Measurements from ENCODE around the gene CBX1. TPM values are rescaled to one million over a fixed set of nuclear protein-coding genes. Genes with fewer than 3 reads are reported as not detected.

CBX1 gene
- total RNA-seq, 1 donor from 2014 or later = 49.5 TPM

GRCh38 chr17:48058393-48059124 is 42.7 kb downstream of the CBX1 start:
- CTCF ChIA-PET = interaction anchor here (0.6 to 4.8 kb wide), 4 partner anchors 14 to 32 kb away, joined by 3 to 34 read pairs (median 4); no protein-coding TSS in a partner anchor
- TF ChIP-seq, protein P1, sequence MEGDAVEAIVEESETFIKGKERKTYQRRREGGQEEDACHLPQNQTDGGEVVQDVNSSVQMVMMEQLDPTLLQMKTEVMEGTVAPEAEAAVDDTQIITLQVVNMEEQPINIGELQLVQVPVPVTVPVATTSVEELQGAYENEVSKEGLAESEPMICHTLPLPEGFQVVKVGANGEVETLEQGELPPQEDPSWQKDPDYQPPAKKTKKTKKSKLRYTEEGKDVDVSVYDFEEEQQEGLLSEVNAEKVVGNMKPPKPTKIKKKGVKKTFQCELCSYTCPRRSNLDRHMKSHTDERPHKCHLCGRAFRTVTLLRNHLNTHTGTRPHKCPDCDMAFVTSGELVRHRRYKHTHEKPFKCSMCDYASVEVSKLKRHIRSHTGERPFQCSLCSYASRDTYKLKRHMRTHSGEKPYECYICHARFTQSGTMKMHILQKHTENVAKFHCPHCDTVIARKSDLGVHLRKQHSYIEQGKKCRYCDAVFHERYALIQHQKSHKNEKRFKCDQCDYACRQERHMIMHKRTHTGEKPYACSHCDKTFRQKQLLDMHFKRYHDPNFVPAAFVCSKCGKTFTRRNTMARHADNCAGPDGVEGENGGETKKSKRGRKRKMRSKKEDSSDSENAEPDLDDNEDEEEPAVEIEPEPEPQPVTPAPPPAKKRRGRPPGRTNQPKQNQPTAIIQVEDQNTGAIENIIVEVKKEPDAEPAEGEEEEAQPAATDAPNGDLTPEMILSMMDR (IDR thresholded peaks at IDR 0.05) = no peak

GRCh38 chr17:48057626-48058025 is 43.7 kb downstream of the CBX1 start:
- Mint-ChIP-seq H3K27me3 (no peaks in the 10 kb centered on the region), H3K9me3 (no peaks in the 10 kb centered on the region), H3K4me3 (no peak overlapping the region), H3K4me1 (peaks cover 45% of the 10 kb centered on the region), H3K27ac (peak overlapping the region; percentile 99), H3K36me3 (ENCODE audit: low read depth) (peaks cover 88% of the 10 kb centered on the region)
- intact Hi-C loops (cut with micrococcal nuclease) = no loop called here
- POLR2A ChIA-PET = interaction anchor here (1.7 to 7.2 kb wide), 2 partner anchors 10 to 54 kb away, joined by 9 to 83 read pairs; partner anchors contain the start of gene NFE2L1
- TF ChIP-seq, protein P1 (IDR thresholded peaks at IDR 0.05) = no peak
- no peak for ATAC-seq (ENCODE audit: low read depth)
- CTCF ChIA-PET = interaction anchor here (4.8 kb wide), 1 partner anchor 31 kb away, joined by 34 read pairs; no protein-coding TSS in a partner anchor
- DNase-seq = no peak

More at GRCh38 chr17:48058393-48059124, 42.7 kb downstream of the CBX1 start:
- Mint-ChIP-seq H3K4me3 (no peak overlapping the region), H3K9me3 (no peaks in the 10 kb centered on the region), H3K36me3 (ENCODE audit: low read depth) (peaks cover 80% of the 10 kb centered on the region), H3K27me3 (no peaks in the 10 kb centered on the region), H3K27ac (peak overlapping the region; percentile 66), H3K4me1 (peaks cover 36% of the 10 kb centered on the region)
- intact Hi-C loops (cut with micrococcal nuclease) = no loop called here
- no peak for ATAC-seq (ENCODE audit: low read depth)
- DNase-seq = no peak
- POLR2A ChIA-PET = interaction anchor here (1.1 to 7.2 kb wide), 3 partner anchors 11 to 53 kb away, joined by 3 to 83 read pairs (median 9); partner anchors contain the start of gene NFE2L1

DNA sequence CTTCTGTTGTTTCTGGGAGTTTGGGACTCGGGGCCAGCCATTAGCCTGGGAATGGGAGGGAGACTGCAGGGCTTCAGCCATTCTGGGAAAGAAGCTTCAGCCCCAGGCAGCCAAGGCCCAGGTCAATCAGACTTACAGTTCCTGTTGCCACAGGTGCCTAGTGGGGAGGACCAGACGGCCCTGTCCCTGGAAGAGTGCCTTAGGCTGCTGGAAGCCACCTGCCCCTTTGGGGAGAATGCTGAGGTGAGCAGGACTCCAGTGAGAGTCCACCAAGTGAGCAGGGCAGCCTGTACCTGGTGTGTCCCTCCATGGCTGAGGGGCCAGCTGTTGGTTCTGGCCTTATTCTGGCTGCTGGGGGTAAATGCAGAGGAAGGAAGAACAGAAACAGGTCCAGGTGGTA is 44.4 kb downstream of the CBX1 start:
- TF ChIP-seq, protein P1 (IDR thresholded peaks at IDR 0.05) = no peak
- Mint-ChIP-seq H3K4me3 (peak overlapping the region; percentile 73), H3K9me3 (no peaks in the 10 kb centered on the region), H3K27me3 (no peaks in the 10 kb centered on the region), H3K4me1 (peaks cover 53% of the 10 kb centered on the region), H3K27ac (peak overlapping the region; percentile 99), H3K36me3 (ENCODE audit: low read depth) (peaks cover 89% of the 10 kb centered on the region)
- intact Hi-C loops (cut with micrococcal nuclease) = no loop called here
- ATAC-seq (ENCODE audit: low read depth) (no peak), DNase-seq (no peak)
- ChIA-PET POLR2A (interaction anchor here (0.6 to 7.2 kb wide), 7 partner anchors 9 to 521 kb away, joined by 3 to 83 read pairs (median 5); partner anchors contain the start of genes NFE2L1 and SP2), CTCF (interaction anchor here (1.1 to 4.8 kb wide), 3 partner anchors 10 to 31 kb away, joined by 3 to 34 read pairs (median 4); no protein-coding TSS in a partner anchor)

GRCh38 chr17:48056246-48056745 is 45.0 kb downstream of the CBX1 start:
- POLR2A ChIA-PET = interaction anchor here (0.6 to 7.2 kb wide), 13 partner anchors 8 to 852 kb away, joined by 3 to 83 read pairs (median 4); partner anchors contain the start of genes NFE2L1, SP2 and UBE2Z
- intact Hi-C loops (cut with micrococcal nuclease) = no loop called here
- H3K4me3 Mint-ChIP-seq = peak overlapping the region; percentile 73
- no peaks in the 10 kb centered on the region for H3K9me3 Mint-ChIP-seq
- H3K27ac Mint-ChIP-seq = peak overlapping the region; percentile 99
- TF ChIP-seq, protein P1 (IDR thresholded peaks at IDR 0.05) = no peak
- ATAC-seq (ENCODE audit: low read depth) (peak; percentile 3), DNase-seq (no peak)
- H3K27me3 Mint-ChIP-seq = no peaks in the 10 kb centered on the region
- H3K4me1 Mint-ChIP-seq = peaks cover 58% of the 10 kb centered on the region
- H3K36me3 Mint-ChIP-seq (ENCODE audit: low read depth) = peaks cover 89% of the 10 kb centered on the region
- CTCF ChIA-PET = interaction anchor here (0.9 to 4.8 kb wide), 6 partner anchors 9 to 30 kb away, joined by 3 to 34 read pairs (median 6); partner anchors contain the start of gene COPZ2
